Epithelial cell of prostate (primary cell): ENCODE data around the gene NOP58.
"Not testable (repeated sequence)": the region's sequence is repeated elsewhere in the genome, so short reads cannot be mapped to it uniquely, and the experiment has no call there.

ENCODE experiments used
- DNase-seq: peaks from one replicate; pipeline ENCODE4 v3.0.0-alpha.2; 2011; ENCODE audit warnings: low read depth, low spot score
- H3K27ac ChIP-seq: fragments of 450-650 bp; 2 replicates; pipeline ENCODE4 v1.5.1; 2017; ENCODE audit warnings: mild to moderate bottlenecking

The NOP58 gene

DNA sequence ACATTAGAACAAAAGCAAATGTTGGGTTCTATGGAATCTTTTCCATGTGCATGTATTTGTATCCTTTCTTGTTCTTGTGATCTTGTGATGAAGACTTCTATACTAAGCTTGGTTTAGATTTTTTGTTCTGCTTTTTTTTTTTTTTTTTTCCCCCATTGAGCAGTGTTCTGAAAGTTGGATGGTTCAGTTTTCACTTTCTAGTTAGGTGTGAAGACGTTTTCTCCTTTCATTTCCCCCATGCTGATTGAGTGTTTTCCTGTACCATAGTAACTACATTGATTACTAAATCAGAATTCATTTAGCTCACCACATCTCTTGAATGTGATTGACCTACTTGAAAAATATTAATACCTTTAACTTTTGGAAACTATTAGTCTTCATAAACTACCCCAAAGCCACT lies 34.1 kb downstream of the NOP58 start:
- DNase-seq: no peak
- H3K27ac ChIP-seq: no peak overlapping the region

DNA sequence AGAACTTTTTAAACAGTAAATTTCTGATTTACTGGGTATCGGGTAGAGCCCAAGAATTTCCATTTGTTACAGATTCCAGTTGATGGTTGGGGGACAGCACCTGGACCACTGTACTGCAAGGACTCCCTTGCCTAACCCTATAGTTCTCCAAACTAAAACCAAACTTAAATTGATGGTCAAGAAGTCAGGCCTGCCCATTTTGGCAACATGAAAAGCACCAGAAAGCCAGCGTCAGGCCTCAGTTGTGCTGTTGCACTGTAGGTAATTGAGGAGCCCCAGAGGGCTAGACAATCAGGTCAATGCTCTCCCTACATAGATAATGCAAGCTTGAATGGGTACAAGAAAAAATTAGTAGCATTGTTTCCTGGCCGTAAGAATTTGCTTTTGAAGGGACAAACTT lies 40.5 kb downstream of the NOP58 start:
- no peak for DNase-seq
- H3K27ac ChIP-seq: no peak overlapping the region

DNA sequence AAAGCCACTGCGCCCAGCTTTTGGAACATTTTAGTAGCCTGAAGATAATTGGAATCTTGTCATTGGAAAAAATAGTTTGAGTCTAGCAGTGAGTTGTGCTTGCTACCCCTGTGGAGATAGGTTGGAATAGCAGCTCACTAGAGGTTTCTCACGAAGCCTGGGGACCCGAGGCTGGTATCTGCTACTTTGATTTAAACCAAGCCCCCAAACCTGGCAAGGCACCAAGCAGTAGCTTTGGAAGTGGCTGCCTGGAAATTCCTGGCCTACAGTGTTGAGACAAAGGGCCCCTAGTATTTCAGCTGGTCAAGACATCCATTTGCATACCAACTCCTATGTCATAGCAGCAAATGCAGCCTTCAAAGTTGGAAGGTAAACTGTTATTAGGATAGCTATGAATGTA lies 42.1 kb downstream of the NOP58 start:
- H3K27ac ChIP-seq: no peak overlapping the region
- DNase-seq: no peak

DNA sequence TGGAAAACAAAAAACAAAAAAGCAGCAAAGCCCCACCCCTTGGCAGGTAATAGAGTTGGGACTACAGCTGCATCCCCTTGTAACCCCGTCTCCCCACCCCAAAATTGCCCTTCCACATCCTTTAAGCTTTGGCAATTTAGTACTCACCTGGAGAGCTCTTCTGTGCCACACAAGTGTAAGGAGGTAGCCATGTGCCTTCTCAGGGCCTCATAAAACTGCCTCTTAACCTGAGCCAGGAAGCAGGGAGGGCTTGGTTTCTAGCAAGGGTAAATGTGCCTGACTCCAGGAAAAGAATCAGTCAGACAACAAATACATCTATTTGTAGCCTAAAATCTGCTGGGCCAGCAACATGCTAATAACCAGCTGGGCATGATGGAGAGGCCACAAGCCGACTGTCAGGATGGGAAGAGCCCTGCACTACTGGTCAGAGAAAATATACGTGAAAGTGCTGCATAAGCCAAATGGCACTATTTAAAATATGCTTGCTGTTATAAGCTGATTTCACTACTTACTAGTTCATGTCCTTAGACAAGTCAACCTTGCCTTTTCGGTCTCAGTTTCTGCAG lies 46.3 kb downstream of the NOP58 start:
- no peak overlapping the region for H3K27ac ChIP-seq
- DNase-seq: no peak

DNA sequence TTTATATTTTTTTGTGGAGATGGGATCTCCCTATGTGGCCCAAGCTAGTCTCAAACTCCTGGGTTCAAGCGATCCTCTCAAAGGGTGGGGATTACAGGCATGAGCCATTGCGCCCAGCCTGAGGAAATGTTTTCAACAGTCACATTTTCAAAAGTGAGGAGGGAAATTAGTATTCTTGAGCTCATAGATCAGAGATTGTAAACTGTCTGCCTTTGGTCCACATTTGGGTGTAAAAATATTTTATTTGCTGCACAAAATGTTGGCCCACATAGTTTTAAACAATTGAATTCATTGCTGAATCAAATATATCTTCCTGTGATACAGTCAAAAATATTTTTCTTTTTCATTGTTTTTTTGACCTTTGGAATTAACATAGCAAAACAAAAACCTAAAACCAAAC lies 48.6 kb downstream of the NOP58 start:
- H3K27ac ChIP-seq: no peak overlapping the region
- DNase-seq: no peak

DNA sequence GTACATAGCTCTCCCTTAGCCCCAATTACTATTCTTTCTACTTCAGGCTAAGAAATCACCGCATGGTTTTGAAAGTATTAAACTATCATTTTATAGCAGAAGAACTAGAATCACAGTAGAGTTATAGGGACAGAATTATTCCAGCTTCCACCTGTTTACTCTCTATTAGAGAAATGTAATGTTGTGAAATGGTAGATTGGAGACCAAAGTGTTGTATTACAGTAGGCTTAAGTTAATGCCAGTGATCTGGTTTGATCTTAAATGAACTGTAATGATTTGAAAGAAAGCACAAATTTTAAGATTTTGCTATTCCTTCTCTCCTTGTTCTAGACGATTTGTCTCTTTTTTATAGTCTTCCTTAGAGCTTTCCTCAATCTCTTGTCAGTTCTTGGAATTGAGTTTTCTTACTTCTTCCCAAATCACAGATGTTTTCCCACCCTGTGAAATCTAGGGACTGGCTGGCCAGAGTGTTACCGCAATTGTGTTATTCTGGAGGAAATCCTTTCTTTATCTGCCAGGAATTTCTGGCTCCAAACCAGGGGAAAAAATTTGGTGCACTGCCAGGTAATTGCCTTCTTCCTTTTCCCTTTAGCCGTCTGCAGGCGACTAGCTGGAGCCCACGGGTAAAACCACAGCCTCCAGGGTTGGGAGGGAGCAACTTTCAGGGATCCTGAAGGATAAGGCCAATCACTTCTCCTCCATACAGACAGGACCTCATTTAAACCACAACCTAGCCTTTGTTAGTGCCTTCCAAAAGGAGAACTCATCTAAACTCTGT lies 51.7 kb downstream of the NOP58 start:
- DNase-seq: no peak
- H3K27ac ChIP-seq: no peak overlapping the region

DNA sequence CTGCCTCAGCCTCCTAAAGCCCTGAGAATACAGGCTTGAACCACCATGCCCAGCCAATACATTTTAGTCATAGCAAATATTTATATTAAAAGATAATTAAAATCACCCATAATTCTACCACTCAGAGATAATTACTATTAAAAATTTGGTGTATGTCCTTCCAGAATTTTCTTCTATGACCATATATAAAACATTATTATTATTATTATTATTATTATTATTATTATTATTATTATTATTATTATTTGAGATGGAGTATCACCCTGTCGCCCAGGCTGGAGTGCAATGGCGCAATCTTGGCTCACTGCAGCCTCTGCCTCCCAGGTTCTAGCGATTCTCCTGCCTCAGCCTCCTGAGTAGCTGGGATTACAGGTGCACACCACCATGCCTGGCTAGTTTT lies 54.8 kb downstream of the NOP58 start:
- not testable (repeated sequence) for DNase-seq

DNA sequence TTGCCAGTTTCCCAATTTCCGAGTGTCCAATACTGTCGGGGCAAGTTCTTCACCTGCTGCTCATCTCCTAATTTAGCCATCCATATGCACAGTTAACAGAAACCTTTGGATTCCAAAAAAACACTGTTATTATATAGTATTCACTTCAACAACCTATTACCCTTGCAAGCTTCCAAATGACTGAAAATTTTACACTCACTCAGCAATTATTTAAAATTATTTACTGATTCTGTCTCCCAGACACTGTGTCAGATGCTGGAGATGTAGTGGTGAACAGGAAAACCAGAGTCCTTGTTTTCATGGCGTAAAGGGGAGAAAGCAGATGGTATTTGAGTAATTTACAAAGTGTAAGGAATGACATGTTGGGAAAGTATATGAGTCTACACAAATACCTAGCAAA lies 56.9 kb downstream of the NOP58 start:
- no peak for DNase-seq
- no peak overlapping the region for H3K27ac ChIP-seq

More for the DNA sequence above, 54.8 kb downstream of the NOP58 start:
- not testable (repeated sequence) for H3K27ac ChIP-seq

DNA sequence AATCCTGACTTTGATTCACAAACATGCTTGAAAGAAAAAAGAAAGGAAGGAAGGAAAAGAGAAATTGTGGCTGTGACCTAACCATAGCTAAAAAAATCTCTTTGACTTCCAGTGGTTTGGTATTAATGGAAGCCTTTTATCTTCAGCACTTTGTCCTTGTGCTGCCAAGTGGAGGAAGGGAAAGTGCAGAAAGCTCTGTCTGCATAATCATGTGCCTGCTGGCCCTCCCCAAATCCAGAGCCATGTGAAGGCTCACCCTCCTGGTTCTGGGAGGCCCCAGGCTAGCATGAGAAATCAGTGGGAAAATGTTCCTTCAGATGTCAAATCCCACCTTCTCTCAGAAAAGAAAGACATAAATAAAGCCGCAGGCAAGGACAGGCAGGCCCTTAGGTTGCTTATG lies 62.3 kb downstream of the NOP58 start:
- no peak for DNase-seq
- no peak overlapping the region for H3K27ac ChIP-seq

DNA sequence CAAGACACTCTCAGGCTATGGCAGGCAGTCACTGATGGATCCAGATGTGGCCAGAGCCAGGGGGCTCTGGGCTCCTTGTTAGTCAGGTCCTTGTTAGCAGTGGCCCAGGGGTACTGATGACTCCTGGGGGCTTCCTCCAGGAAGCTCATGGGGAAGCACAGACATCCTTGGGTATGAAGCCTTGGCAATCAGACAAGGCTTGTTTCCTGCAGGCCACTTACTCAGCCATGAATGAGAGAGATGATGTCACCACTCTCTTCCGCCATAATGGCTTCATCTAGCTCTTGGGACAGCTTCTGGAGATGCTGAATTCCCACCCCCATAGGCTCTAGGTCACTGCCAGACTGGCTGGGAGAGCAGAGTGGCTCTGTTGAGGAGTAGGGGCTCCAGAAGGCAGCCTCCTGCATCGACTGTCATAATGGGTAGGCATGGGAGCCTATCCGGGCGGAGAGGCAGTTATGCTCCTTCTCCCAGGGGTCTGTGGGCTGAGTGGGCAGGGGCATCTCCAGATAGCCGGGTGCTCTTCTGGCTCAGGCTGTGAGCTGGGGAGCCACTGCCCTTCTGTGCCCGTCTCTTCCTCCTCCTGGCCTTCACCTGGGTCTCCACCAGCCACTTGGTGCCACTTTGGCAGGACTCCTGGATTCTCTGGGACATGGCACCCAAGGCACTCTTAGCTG lies 70.4 kb downstream of the NOP58 start:
- H3K27ac ChIP-seq: no peak overlapping the region
- no peak for DNase-seq

DNA sequence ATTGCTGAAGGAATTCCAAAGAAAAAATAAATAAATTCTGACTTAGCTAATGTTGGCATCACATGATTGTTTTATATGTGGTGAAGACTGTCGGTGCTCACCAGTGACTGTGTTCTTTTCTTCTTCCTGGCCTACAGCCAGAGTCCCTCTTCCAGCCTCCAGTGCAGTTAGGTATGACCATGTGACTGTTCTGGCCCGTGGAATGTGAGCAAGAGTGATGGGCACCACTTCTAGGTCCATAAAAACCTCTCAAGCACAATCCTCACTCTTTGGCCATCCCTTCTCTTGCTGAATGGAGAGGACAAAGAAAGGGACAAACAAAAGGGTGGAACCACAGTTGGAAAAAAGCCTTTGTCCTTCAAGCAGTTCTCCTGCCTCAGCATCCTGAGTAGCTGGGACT lies 71.6 kb downstream of the NOP58 start:
- no peak overlapping the region for H3K27ac ChIP-seq

DNA sequence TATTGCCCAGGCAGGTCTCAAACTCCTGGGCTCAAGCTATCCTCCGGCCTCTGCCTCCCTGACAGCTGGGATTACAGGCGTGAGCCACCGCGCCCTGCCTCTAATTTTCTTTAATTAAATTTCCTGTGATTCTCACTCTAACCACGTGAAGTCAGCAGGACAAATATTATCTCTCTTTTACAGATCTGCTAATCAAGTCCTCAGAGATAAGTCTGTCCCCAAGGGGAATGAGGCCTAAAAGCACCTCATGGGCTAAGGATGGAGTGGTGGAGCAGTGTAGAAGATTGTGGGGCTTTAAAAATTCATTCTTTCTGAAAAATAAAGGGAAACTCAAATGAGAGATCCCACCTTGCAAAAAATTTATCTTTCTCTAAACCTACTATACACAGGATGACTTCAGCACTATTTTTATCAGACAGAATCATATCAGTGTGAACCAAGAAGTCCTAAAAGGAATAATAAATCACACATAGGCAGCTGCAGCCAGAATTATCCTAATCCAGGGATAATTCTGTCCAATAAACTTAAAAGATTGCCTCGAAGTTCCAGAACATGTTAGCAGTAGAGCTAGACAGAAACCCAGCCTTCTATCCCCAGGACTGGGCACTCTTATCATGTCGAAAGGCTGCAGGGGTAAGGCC lies 72.3 kb downstream of the NOP58 start:
- DNase-seq: no peak

More for the DNA sequence above, 71.6 kb downstream of the NOP58 start:
- no peak for DNase-seq

DNA sequence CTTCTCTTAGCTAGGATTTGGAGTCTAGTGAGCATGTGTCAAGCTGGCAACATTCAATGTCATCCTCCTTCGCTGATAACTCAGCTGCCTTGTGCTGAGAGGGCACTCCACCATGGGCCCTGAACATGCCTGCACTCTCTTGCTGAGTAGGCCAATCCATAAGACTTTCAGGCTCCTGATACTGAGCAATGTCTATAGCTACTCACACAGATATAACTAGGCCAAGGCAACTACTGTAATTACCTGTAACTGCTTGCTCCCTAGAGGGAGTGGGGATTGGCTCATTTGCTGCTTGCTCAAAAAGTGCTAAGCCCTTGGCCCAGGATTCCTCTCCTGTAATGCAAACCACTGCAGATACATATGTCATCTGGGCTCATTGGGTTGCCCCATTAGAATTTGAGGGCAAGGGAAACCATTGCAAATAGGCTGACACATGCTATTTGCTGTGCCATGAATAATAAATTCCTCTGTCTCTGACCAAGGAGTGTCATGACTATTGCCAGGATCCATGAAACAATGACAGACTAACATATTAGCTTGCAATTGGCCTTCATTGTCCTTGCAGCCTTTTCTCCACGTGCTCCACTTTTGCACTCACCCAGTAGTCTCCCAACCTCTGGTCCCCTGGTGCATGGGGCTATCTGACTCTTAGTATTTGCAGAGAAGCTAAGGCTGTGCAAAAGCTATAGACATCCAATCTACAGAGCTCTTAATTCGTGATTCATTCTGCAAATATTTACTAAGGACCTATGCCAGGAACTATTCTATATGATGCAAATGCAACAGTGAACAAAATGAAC lies 73.7 kb downstream of the NOP58 start:
- DNase-seq: peak; percentile 63
- H3K27ac ChIP-seq: peak overlapping the region; percentile 60

More for the DNA sequence above, 72.3 kb downstream of the NOP58 start:
- H3K27ac ChIP-seq: no peak overlapping the region

DNA sequence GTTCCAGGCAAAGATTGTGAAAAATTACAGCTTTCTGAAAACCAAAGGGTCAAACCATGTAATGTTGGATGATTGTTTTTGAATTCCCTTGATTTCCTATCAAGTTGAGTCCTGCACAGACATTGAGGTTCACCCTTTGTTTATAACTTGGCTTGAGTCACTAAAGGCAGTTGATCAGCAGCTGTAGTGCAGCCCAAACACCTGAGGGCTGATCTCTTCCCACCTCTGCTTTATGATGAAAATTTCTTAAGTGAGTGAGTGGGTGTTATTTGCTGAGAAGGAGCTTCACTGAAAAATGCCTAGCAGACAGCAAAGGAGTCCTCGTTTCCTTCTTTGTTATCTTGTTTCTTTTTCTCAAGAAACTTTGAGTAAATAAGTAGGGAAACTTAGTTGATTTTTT lies 78.6 kb downstream of the NOP58 start:
- peak; percentile 68 for DNase-seq
- peak overlapping the region; percentile 26 for H3K27ac ChIP-seq

DNA sequence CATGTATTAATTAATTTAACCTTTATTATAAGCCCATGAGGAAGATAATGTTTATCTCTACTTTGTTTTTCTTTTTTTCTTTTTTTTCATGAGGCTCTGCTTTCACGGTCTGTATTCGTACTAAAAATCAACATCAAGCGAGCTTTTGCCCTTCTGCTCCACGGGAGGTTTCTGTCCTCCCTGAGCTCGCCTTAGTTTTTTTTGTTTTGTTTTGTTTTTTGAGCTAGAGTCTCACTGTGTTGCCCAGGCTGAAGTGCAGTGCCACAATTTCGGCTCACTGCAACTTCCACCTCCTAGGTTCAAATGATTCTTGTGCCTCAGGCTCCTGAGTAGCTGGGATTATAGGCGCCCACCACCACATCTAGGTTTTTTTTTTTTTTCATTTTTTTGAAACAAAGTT lies 80.6 kb downstream of the NOP58 start:
- no peak for DNase-seq
- no peak overlapping the region for H3K27ac ChIP-seq
